ENCODE results near the gene IRX4. TPM values are rescaled to one million over a fixed set of nuclear protein-coding genes. Genes with fewer than 3 reads are reported as not detected.

The IRX4 gene
- total RNA-seq, 1 donor from 2014 or later = not detected

- peaks cover 7% of the 10 kb centered on the region for H3K36me3 Mint-ChIP-seq (ENCODE audit: low read depth)
- no peaks in the 10 kb centered on the region for H3K4me1 Mint-ChIP-seq
- DNase-seq = no peak
- ChIA-PET POLR2A (no interaction called here), CTCF (no interaction called here)
- intact Hi-C loops (cut with micrococcal nuclease) = no loop called here
- H3K9me3 Mint-ChIP-seq = no peaks in the 10 kb centered on the region
- H3K27me3 Mint-ChIP-seq = no peaks in the 10 kb centered on the region
- no peak for ATAC-seq (ENCODE audit: low read depth)
- no peak overlapping the region for H3K27ac Mint-ChIP-seq
- no peak overlapping the region for H3K4me3 Mint-ChIP-seq
- TF ChIP-seq CTCF (IDR thresholded peaks at IDR 0.05) = no peak
These were observed 52.0 kb downstream of the IRX4 start for GRCh38 chr5:1830571-1831228.

GRCh38 chr5:1827886-1828397 is 54.8 kb downstream of the IRX4 start:
- intact Hi-C loops (cut with micrococcal nuclease) = no loop called here
- H3K36me3 Mint-ChIP-seq (ENCODE audit: low read depth) = peaks cover 18% of the 10 kb centered on the region
- POLR2A ChIA-PET = no interaction called here
- ATAC-seq (ENCODE audit: low read depth) (no peak), DNase-seq (no peak)
- no peaks in the 10 kb centered on the region for H3K9me3 Mint-ChIP-seq
- H3K27me3 Mint-ChIP-seq = no peaks in the 10 kb centered on the region
- no peak for TF ChIP-seq CTCF (IDR thresholded peaks at IDR 0.05)
- H3K4me3 Mint-ChIP-seq = no peak overlapping the region
- no peak overlapping the region for H3K27ac Mint-ChIP-seq
- CTCF ChIA-PET = no interaction called here
- no peaks in the 10 kb centered on the region for H3K4me1 Mint-ChIP-seq

Other genes starting within 250 kb of the IRX4 start
- gene MRPL36, start 83.1 kb downstream of the IRX4 start, total RNA-seq = 28.7 and 32.8 TPM in 2 replicates
- 22.5 and 25.7 TPM in 2 replicates for gene NDUFS6, start 81.5 kb downstream of the IRX4 start, total RNA-seq